Hepatocyte (in vitro differentiated cells): Measurements from ENCODE around the gene S100P. TPM values are rescaled to one million over a fixed set of nuclear protein-coding genes. Genes with fewer than 3 reads are reported as not detected.

Experiments
- DNase-seq: peaks from one replicate; pipeline ENCODE4 v3.0.0-alpha.2; 2016; ENCODE audit warnings: low spot score
- H2AFZ ChIP-seq: fragments of 200-600 bp; sonication (generic); 2 replicates; pipeline ENCODE4 v1.6.0; 2016; ENCODE audit warnings: antibody characterized with exemption, mild to moderate bottlenecking
- H3K27ac ChIP-seq: fragments of 200-600 bp; sonication (generic); 2 replicates; pipeline ENCODE4 v1.5.1; 2016; ENCODE audit warnings: mild to moderate bottlenecking
- H3K27me3 ChIP-seq: fragments of 200-600 bp; sonication (generic); 2 replicates; pipeline ENCODE4 v1.6.1; 2016
- H3K36me3 ChIP-seq: fragments of 200-600 bp; sonication (generic); replicated peaks from 2 replicates; pipeline ENCODE4 v1.5.1; 2016; ENCODE audit warnings: low read depth; ENCODE audit not compliant: insufficient read depth
- H3K4me1 ChIP-seq: fragments of 200-600 bp; sonication (generic); 2 replicates; pipeline ENCODE4 v1.5.1; 2016; ENCODE audit warnings: mild to moderate bottlenecking, moderate library complexity; ENCODE audit not compliant: insufficient read depth
- H3K4me2 ChIP-seq: fragments of 200-600 bp; sonication (generic); 2 replicates; pipeline ENCODE4 v1.6.0; 2016
- H3K4me3 ChIP-seq: fragments of 200-600 bp; sonication (generic); 2 replicates; pipeline ENCODE4 v1.5.1; 2016; ENCODE audit warnings: mild to moderate bottlenecking
- H3K79me2 ChIP-seq: fragments of 200-600 bp; sonication (generic); 2 replicates; pipeline ENCODE4 v1.6.0; 2017; ENCODE audit warnings: mild to moderate bottlenecking
- H3K9me2 ChIP-seq: fragments of 200-600 bp; sonication (generic); replicated peaks from 2 replicates; pipeline ENCODE4 v1.6.0; 2017; ENCODE audit warnings: mild to moderate bottlenecking; ENCODE audit not compliant: insufficient read depth
- H3K9me3 ChIP-seq: fragments of 200-600 bp; sonication (generic); 2 replicates; pipeline ENCODE4 v1.5.1; 2016; ENCODE audit warnings: low read depth, mild to moderate bottlenecking
- H4K20me1 ChIP-seq: fragments of 200-600 bp; sonication (generic); 2 replicates; pipeline ENCODE4 v1.6.0; 2016; ENCODE audit warnings: mild to moderate bottlenecking; ENCODE audit not compliant: insufficient read depth, poor library complexity, severe bottlenecking
- EZH2 ChIP-seq: fragments of 200-600 bp; sonication (generic); IDR thresholded peaks from 2 replicates; pipeline ENCODE4 v1.6.1; 2016; ENCODE audit warnings: antibody characterized with exemption, mild to moderate bottlenecking, borderline replicate concordance
- EZH2phosphoT487 ChIP-seq: fragments of 200-600 bp; sonication (generic); IDR thresholded peaks from one replicate; pipeline ENCODE4 v1.6.1; 2018; ENCODE audit warnings: antibody characterized with exemption, mild to moderate bottlenecking, low read depth, moderate library complexity; ENCODE audit not compliant: unreplicated experiment, severe bottlenecking
- WGBS: methylation state at CpG from one replicate; pipeline ENCODE4 v1.1.6; 2016; ENCODE audit warnings: low lambda C conversion rate; ENCODE audit errors: missing lambda C conversion rate; 5-methylcytosine and 5-hydroxymethylcytosine counted together
- polyA plus RNA-seq: library from polyadenylated mRNA; unstranded; fragments of >200 nt; fragmentation: Nextera tagmentation; extraction: Ambion mirVana; gene quantifications from 2 replicates; pipeline ENCODE4 v1.2.1, GENCODE V29; 2016
- total RNA-seq: library from RNA; depleted of rRNA; stranded (reverse); fragments of >200 nt; gene quantifications from 2 replicates; pipeline ENCODE4 v1.2.3, GENCODE V29; 2014
- TF ChIP-seq, protein P1 (sequence below): fragments of 200-600 bp; sonication (generic); IDR thresholded peaks from 2 replicates; pipeline ENCODE4 v1.5.1; 2016; ENCODE audit warnings: antibody characterized with exemption, mild to moderate bottlenecking; ENCODE audit not compliant: poor library complexity

Gene S100P
- total and polyA plus RNA-seq, 2 experiments from 2014 or later, result 36.6 to 51.6 TPM

DNA sequence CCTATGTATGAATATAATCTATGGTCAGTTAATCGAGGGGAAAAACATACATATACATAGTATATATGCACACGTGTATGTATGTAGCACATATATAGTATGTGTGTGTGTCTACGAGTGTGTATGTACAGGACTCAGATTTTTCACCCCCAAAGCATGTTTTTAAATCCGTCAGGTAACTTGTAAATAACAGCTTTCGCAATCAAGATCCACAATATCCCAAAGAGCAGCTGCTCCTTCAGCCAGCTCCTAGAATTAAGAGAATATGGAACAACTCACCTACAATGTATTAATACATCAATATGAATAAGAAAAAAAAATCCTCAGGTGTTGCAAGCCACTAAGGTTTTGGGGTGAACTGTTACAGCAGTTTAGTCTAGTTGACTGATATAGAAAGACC lies 12.5 kb downstream of the S100P start:
- H3K27ac ChIP-seq, result no peak overlapping the region
- no peaks in the 10 kb centered on the region for H3K36me3 ChIP-seq
- no peaks in the 10 kb centered on the region for H3K9me2 ChIP-seq
- H3K4me1 ChIP-seq, result peaks cover 21% of the 10 kb centered on the region
- no peak overlapping the region for H2AFZ ChIP-seq
- H3K4me3 ChIP-seq, result no peak overlapping the region
- TF ChIP-seq EZH2, result no peak
- TF ChIP-seq, protein P1, sequence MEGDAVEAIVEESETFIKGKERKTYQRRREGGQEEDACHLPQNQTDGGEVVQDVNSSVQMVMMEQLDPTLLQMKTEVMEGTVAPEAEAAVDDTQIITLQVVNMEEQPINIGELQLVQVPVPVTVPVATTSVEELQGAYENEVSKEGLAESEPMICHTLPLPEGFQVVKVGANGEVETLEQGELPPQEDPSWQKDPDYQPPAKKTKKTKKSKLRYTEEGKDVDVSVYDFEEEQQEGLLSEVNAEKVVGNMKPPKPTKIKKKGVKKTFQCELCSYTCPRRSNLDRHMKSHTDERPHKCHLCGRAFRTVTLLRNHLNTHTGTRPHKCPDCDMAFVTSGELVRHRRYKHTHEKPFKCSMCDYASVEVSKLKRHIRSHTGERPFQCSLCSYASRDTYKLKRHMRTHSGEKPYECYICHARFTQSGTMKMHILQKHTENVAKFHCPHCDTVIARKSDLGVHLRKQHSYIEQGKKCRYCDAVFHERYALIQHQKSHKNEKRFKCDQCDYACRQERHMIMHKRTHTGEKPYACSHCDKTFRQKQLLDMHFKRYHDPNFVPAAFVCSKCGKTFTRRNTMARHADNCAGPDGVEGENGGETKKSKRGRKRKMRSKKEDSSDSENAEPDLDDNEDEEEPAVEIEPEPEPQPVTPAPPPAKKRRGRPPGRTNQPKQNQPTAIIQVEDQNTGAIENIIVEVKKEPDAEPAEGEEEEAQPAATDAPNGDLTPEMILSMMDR, result no peak
- no peak for TF ChIP-seq EZH2phosphoT487
- H3K27me3 ChIP-seq, result no peaks in the 10 kb centered on the region
- H3K79me2 ChIP-seq, result peaks cover 79% of the 10 kb centered on the region
- 93% methylated on average over 5 of the region's 5 CpGs for WGBS
- peak overlapping the region; percentile 86 for H3K4me2 ChIP-seq
- H3K9me3 ChIP-seq, result no peaks in the 10 kb centered on the region
- no peak for DNase-seq
- H4K20me1 ChIP-seq, result peaks cover 15% of the 10 kb centered on the region

DNA sequence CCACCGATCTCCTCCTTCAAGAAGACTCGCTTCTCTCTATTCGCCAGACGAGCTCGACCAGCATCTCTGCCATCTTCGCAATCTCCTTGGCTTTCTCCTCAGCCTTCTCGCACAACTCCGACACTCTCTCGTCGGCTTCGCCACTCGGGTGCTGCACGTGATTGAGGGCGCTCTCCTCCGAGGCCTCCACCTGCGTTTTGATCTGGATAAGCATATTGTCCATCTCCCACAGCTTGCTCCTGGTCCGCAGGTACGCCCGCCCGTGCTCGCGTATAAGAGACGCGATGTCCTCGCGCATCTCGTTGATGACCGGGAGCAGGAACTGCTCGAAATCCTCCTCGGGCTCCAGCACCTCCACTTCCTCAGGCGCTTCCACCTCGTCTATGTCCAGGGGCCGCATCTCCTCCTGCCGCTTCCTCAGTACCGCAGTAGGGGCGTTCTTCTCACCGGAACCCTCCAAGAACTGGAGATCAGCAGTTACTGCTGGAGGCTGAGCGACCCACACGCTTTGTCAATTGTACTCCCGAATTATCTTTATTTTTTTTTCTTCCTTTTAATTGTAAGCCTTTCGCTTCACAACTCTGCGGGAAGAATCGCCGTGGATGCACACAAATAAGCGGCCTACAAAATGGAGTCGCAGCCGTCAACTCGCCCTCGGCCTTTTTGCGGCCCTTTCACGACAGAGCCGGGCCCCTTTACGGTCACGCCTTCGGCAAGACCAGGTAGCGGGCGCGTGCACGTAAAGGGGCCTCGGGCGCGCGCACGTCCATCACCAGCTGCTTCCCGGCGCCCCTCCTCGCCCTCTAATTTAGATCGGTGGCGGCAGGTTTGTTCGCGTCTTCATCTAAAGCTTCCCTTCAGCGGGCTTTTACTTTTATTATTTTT lies 15.8 kb downstream of the S100P start, which contains the start of gene MRFAP1L1:
MRFAP1L1 (minus strand) TSS at position 636 of the 885 bp plus-strand sequence; CDS start at position 400, 236 bp downstream.
- no peak for TF ChIP-seq EZH2
- under 1% methylated on average over 72 of the region's 72 CpGs for WGBS
- Histone ChIP-seq H2AFZ (peak within 1 kb of the TSS; percentile 82), H3K9me2 (no peaks in the 10 kb centered on the region), H3K27ac (peak within 1 kb of the TSS; percentile 92), H3K79me2 (peaks cover 48% of the 10 kb centered on the region), H4K20me1 (peaks cover 15% of the 10 kb centered on the region), H3K36me3 (no peaks in the 10 kb centered on the region), H3K4me2 (peak within 1 kb of the TSS; percentile 86), H3K9me3 (no peaks in the 10 kb centered on the region), H3K27me3 (no peaks in the 10 kb centered on the region), H3K4me3 (peak within 1 kb of the TSS; percentile 67), H3K4me1 (peaks cover 21% of the 10 kb centered on the region)
- peak; percentile 98 for DNase-seq

- Histone ChIP-seq H3K4me2 (peak overlapping the region; percentile 86), H3K4me1 (peaks cover 21% of the 10 kb centered on the region), H3K9me3 (no peaks in the 10 kb centered on the region), H3K36me3 (no peaks in the 10 kb centered on the region), H3K4me3 (peak overlapping the region; percentile 29), H3K9me2 (no peaks in the 10 kb centered on the region), H3K27ac (peak overlapping the region; percentile 46), H4K20me1 (peaks cover 15% of the 10 kb centered on the region), H3K27me3 (no peaks in the 10 kb centered on the region), H2AFZ (peak overlapping the region; percentile 78), H3K79me2 (peaks cover 43% of the 10 kb centered on the region)
- no peak for DNase-seq
- TF ChIP-seq, protein P1, result no peak
- TF ChIP-seq EZH2phosphoT487 (no peak), EZH2 (no peak)
- WGBS, result 20% methylated on average over 6 of the region's 6 CpGs
Measured at GRCh38 chr4:6710282-6710681, 16.6 kb downstream of the S100P start.

- peaks cover 21% of the 10 kb centered on the region for H3K4me1 ChIP-seq
- no peak for DNase-seq
- H3K36me3 ChIP-seq, result no peaks in the 10 kb centered on the region
- H3K4me3 ChIP-seq, result no peak overlapping the region
- H3K4me2 ChIP-seq, result peak overlapping the region; percentile 86
- WGBS, result 92% methylated on average over 2 of the region's 2 CpGs
- H2AFZ ChIP-seq, result no peak overlapping the region
- TF ChIP-seq EZH2 (no peak), EZH2phosphoT487 (no peak)
- TF ChIP-seq, protein P1, result no peak
- H4K20me1 ChIP-seq, result peaks cover 14% of the 10 kb centered on the region
- no peaks in the 10 kb centered on the region for H3K9me2 ChIP-seq
- H3K9me3 ChIP-seq, result no peaks in the 10 kb centered on the region
- no peaks in the 10 kb centered on the region for H3K27me3 ChIP-seq
- H3K27ac ChIP-seq, result no peak overlapping the region
- peaks cover 36% of the 10 kb centered on the region for H3K79me2 ChIP-seq
Measured at GRCh38 chr4:6710996-6711395, 17.3 kb downstream of the S100P start.
